Sigmoid colon (tissue), 7 donors: ENCODE data around the gene BRF1. TPM values are rescaled to one million over a fixed set of nuclear protein-coding genes. Genes with fewer than 3 reads are reported as not detected.

Source experiments
- DNase-seq: peaks from one replicate; pipeline ENCODE4 v3.0.0-alpha.2; 2019
- H3K27ac ChIP-seq, 4 donors: fragments of 200-600 bp; sonication (generic); one replicate each; pipeline ENCODE4 v1.5.1; 2016 to 2019; ENCODE audit warnings: mild to moderate bottlenecking in 1 of 4
- H3K27me3 ChIP-seq, 3 donors: fragments of 200-600 bp; sonication (generic); one replicate each; pipeline ENCODE4 v1.5.1; 2019; ENCODE audit warnings: mild to moderate bottlenecking in 1 of 3
- H3K36me3 ChIP-seq, 4 donors: fragments of 200-600 bp; sonication (generic); one replicate each; pipeline ENCODE4 v1.5.1; 2016 to 2019
- H3K4me1 ChIP-seq, 4 donors: fragments of 200-600 bp; sonication (generic); one replicate each; pipeline ENCODE4 v1.5.1; 2017 to 2019
- H3K4me3 ChIP-seq, 4 donors: fragments of 200-600 bp; sonication (generic); one replicate each; pipeline ENCODE4 v1.5.1; 2017 to 2019; ENCODE audit warnings: mild to moderate bottlenecking in 2 of 4, moderate library complexity in 1 of 4
- H3K9me3 ChIP-seq, 4 donors: fragments of 200-600 bp in 3 of 4; sonication (generic) in 3 of 4; one replicate each; pipeline versions ENCODE4 v1.5.1 to v1.6.1; 2013 to 2019
- EP300 ChIP-seq, 4 donors: sonication (generic); formaldehyde crosslinking; IDR thresholded peaks; one replicate each; pipeline ENCODE4 v1.6.1; 2017; ENCODE audit warnings: antibody characterized with exemption in 4 of 4
- POLR2A ChIP-seq, 2 donors: fragments of 450-650 bp; IDR thresholded peaks; one replicate each; pipeline ENCODE4 v1.6.1; 2016; ENCODE audit warnings: antibody characterized with exemption in 2 of 2, mild to moderate bottlenecking in 2 of 2, moderate library complexity in 2 of 2
- POLR2AphosphoS5 ChIP-seq, 4 donors: sonication (generic); formaldehyde crosslinking; IDR thresholded peaks; one replicate each; pipeline ENCODE4 v1.6.1; 2017; ENCODE audit warnings: antibody characterized with exemption in 4 of 4
- WGBS, 2 donors: extraction: QIAGEN DNeasy Blood & Tissue Kit; methylation state at CpG; one replicate each; pipeline ENCODE4 v1.1.7; 2013; 5-methylcytosine and 5-hydroxymethylcytosine counted together
- intact Hi-C: fragments of 100-400 bp; cut with DNase I; formaldehyde crosslinking; loops from one replicate; pipeline ENCODE4 v1.15.1; 2023
- polyA plus RNA-seq, 3 donors: library from polyadenylated mRNA; stranded (reverse); fragments of 200-250 nt; gene quantifications; one replicate each; pipeline ENCODE4 v1.2.3, GENCODE V29; 2013
- total RNA-seq, 4 donors: library from RNA; depleted of rRNA; stranded (reverse); fragments of >200 nt; gene quantifications; one replicate each; pipeline ENCODE4 v1.1.0, GENCODE V29; 2016
- TF ChIP-seq, protein P1 (sequence below), 4 experiments: fragments of 450-650 bp in 3 of 4; fragments of 200-600 bp in 1 of 4; IDR thresholded peaks; one replicate each; pipeline ENCODE4 v1.5.1; 2016 to 2019; ENCODE audit warnings: antibody characterized with exemption in 4 of 4, mild to moderate bottlenecking in 3 of 4, moderate library complexity in 2 of 4
- donor health status: healthy with polysubstance abuse.
- donor health status: Bipolar disorder and iron deficiency.
- donor health status: healthy.

BRF1 gene
- total and polyA plus RNA-seq, 7 donors, result 9.0 to 39.2 (median 23.7) TPM

DNA sequence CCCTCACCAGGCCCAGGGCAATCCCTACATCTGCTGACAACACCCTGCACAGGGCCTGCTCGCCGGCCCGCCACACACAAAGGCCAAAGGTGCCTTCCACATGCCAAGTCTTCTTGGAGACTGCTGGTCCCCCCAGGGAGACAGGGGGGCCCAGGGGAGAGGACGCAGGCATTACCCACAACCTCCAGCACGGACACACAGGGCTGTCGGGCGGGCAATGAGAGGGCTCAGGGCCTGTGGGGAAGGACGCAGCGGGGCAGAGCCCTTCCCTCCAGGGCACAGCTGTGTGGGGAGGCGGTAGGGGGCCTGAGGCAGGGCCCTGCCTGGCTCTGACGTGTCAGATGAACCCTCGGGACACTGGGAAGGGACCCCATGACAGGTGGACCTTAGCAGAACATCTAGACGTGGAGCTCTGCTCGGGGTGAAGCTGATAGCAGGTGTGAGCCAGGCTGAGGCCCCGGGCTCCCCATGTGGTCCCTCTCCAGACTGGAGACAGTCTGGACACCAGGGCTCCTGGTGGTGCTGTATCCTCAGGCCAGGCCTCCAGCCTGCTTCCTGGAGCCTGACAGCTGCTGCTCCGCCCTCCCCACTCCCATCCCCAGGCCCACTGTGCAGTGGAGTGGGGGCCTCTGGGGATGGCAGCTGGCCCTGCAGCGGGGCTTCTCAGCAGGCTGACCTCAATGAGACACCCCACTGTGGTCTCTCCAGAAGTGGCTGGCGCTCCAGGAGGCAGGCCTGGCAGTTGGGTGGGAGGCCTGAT is 88.1 kb downstream of the BRF1 start:
- Histone ChIP-seq H3K27me3 (no peaks in the 10 kb centered on the region), H3K9me3 (no peaks in the 10 kb centered on the region), H3K36me3 (peaks cover 0 to 67% (median 15%) of the 10 kb centered on the region in 4 donors), H3K4me3 (no peak overlapping the region), H3K27ac (no peak overlapping the region), H3K4me1 (no peaks in the 10 kb centered on the region)
- TF ChIP-seq POLR2A (IDR thresholded peaks at IDR 0.05) (no peak), EP300 (IDR thresholded peaks at IDR 0.05) (no peak), POLR2AphosphoS5 (IDR thresholded peaks at IDR 0.05) (no peak)
- TF ChIP-seq, protein P1, sequence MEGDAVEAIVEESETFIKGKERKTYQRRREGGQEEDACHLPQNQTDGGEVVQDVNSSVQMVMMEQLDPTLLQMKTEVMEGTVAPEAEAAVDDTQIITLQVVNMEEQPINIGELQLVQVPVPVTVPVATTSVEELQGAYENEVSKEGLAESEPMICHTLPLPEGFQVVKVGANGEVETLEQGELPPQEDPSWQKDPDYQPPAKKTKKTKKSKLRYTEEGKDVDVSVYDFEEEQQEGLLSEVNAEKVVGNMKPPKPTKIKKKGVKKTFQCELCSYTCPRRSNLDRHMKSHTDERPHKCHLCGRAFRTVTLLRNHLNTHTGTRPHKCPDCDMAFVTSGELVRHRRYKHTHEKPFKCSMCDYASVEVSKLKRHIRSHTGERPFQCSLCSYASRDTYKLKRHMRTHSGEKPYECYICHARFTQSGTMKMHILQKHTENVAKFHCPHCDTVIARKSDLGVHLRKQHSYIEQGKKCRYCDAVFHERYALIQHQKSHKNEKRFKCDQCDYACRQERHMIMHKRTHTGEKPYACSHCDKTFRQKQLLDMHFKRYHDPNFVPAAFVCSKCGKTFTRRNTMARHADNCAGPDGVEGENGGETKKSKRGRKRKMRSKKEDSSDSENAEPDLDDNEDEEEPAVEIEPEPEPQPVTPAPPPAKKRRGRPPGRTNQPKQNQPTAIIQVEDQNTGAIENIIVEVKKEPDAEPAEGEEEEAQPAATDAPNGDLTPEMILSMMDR (IDR thresholded peaks at IDR 0.05), result no peak
- intact Hi-C loops, result no loop called here
- no peak for DNase-seq
- 88 to 94% methylated on average over 18 of the region's 18 CpGs for WGBS, 2 donors

DNA sequence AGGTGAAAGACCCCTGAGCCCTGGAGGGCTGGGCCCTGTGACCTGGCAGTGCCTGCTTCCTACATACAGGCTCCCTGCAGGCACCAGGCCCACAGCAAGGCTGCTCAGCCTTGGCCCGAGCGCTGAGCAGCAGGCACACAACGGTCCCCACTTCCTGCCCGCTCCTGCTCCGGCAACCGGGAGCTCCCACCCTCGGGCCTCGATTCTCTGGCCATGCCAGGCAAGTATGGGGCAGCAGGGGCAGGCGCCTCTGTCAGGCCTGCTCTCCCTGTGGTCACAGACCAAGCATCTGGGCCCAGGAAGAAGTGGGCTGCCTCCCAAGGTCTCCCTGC is 89.1 kb downstream of the BRF1 start:
- Histone ChIP-seq H3K9me3 (no peaks in the 10 kb centered on the region), H3K27ac (no peak overlapping the region), H3K4me1 (peaks cover 0 to 6% (median 0%) of the 10 kb centered on the region in 4 donors), H3K36me3 (peaks cover 0 to 57% (median 11%) of the 10 kb centered on the region in 4 donors), H3K4me3 (no peak overlapping the region), H3K27me3 (no peaks in the 10 kb centered on the region)
- no peak for TF ChIP-seq POLR2A (IDR thresholded peaks at IDR 0.05)
- TF ChIP-seq, protein P1 (IDR thresholded peaks at IDR 0.05), result no peak
- no peak for TF ChIP-seq POLR2AphosphoS5 (IDR thresholded peaks at IDR 0.05)
- TF ChIP-seq EP300 (IDR thresholded peaks at IDR 0.05), result no peak
- intact Hi-C loops, result no loop called here
- 89 to 94% methylated on average over 9 of the region's 9 CpGs for WGBS, 2 donors
- no peak for DNase-seq

DNA sequence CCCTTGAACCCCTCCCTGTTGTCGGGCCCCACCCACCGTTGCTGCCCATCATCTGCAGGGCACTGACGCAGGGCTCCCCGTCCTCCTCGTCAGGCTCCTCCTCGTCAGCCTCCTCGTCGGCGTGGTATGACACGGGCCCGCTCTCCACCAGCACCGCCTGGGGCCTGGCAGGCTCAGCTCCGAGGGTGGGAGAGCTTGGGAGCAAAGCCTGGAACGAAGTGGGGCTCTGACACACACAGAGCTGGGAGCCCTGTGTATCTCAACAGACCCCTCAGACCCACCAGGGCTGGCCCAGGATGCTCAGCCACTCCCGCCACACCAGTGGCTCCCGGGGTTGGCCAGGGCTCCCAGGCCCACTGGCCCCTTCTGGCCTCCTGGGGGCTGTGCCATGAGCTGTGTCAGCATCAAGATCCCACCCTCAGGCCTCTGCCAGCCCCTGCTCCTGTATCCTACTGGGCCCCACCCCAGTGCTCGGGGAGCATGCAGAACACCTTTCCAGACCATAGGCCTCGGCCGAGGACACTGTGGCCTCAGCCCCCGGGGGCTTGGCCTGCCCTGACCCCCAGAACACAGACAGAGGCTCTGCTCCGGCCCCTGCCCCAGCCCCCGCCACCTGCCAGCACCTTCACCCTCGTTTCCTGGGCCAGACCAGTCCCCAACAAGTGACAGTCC is 89.6 kb downstream of the BRF1 start:
- H3K27ac ChIP-seq, result no peak overlapping the region
- H3K4me1 ChIP-seq, result peaks cover 0 to 6% (median 0%) of the 10 kb centered on the region in 4 donors
- H3K9me3 ChIP-seq, result no peaks in the 10 kb centered on the region
- intact Hi-C loops, result no loop called here
- no peaks in the 10 kb centered on the region for H3K27me3 ChIP-seq
- 92 to 94% methylated on average over 23 of the region's 23 CpGs for WGBS, 2 donors
- H3K4me3 ChIP-seq, result no peak overlapping the region
- peaks cover 0 to 52% (median 11%) of the 10 kb centered on the region in 4 donors for H3K36me3 ChIP-seq
- TF ChIP-seq POLR2AphosphoS5 (IDR thresholded peaks at IDR 0.05), result no peak
- TF ChIP-seq POLR2A (IDR thresholded peaks at IDR 0.05), result no peak
- TF ChIP-seq EP300 (IDR thresholded peaks at IDR 0.05), result no peak
- TF ChIP-seq, protein P1 (IDR thresholded peaks at IDR 0.05), result no peak
- DNase-seq, result no peak

DNA sequence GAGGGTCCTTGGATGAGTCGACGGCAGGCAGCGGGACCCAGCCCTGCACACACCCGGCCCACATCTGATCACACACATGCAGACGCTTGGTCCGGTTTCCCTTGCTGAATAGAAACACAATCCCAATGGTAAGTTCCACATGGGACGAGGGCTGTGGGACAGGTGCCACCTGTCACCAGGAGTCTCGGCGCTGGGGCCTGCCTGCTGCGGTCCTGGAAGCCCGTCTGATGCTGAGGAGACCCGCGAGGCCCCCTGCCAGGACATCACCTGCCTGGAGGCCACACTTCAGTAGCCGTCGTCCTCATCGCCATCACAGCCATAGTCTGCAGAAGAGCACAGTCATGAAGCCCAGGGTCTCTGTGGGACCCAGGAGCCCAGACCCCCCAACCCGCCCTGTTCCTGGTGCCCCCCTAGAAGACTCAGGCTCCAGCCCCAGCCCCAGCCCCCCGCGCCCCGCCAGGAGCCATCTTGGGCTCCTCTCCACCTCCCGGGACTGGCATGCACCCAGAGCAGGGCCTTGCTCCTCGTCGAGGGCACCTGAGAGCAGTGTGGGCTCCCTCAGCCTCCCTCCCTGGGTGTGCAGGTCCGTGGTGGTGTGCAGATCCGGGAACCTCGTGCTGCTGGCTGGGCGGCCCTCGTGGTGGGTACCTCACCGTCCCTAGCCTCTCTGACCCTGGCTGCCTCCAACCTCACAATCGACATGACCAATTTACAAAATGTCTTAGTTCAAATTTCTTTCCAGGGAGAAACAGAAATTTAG is 90.4 kb downstream of the BRF1 start:
- Histone ChIP-seq H3K4me1 (peaks cover 0 to 12% (median 6%) of the 10 kb centered on the region in 4 donors), H3K27ac (no peak overlapping the region), H3K27me3 (no peaks in the 10 kb centered on the region), H3K4me3 (no peak overlapping the region), H3K36me3 (peaks cover 0 to 50% (median 11%) of the 10 kb centered on the region in 4 donors), H3K9me3 (no peaks in the 10 kb centered on the region)
- 93 to 94% methylated on average over 30 of the region's 30 CpGs for WGBS, 2 donors
- DNase-seq, result no peak
- TF ChIP-seq POLR2A (IDR thresholded peaks at IDR 0.05) (no peak), EP300 (IDR thresholded peaks at IDR 0.05) (no peak), POLR2AphosphoS5 (IDR thresholded peaks at IDR 0.05) (no peak)
- TF ChIP-seq, protein P1 (IDR thresholded peaks at IDR 0.05), result no peak
- intact Hi-C loops, result no loop called here
